GM18873 (cell line): ENCODE results near the gene THEM5.
"Not testable (repeated sequence)": the region's sequence is repeated elsewhere in the genome, so short reads cannot be mapped to it uniquely, and the experiment has no call there.

Source experiments
- ATAC-seq: cut with Tn5 transposase; IDR thresholded peaks from one replicate; pipeline ENCODE4 v1.9.1; 2021; ENCODE audit warnings: mild to moderate bottlenecking, moderate library complexity, moderate number of reproducible peaks; ENCODE audit not compliant: unreplicated experiment, low FRiP score

Gene THEM5, protein sequence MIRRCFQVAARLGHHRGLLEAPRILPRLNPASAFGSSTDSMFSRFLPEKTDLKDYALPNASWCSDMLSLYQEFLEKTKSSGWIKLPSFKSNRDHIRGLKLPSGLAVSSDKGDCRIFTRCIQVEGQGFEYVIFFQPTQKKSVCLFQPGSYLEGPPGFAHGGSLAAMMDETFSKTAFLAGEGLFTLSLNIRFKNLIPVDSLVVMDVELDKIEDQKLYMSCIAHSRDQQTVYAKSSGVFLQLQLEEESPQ

DNA sequence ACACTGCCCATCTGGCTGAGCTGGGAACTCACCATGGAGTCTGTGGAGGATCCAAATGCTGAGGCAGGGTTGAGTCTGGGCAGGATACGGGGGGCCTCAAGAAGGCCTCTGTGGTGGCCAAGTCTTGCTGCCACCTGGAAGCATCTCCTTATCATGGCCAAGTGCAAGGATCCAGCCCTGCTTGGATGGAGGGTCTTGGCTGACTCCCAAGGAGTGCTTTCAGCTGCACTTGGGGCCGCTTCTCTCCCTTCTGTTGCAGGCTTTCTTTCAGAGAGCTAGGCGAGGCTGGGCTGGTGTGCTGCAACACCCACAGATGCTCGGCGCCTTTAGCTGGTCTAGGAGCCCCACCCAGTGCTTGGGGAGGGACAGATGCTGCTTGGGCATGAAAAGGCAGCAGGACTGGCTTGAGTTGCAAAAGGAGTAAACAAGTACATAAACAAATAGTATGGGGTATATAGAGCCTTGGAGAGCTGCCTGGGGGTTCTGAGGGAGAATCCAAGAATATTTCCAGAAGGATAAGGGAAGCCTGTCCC lies at the start of gene THEM5:
Gene THEM5, minus strand, starts transcription at position 302 of the 533 bp plus-strand sequence. Its CDS starts 147 bp downstream, at position 155.
- ATAC-seq, result no peak

DNA sequence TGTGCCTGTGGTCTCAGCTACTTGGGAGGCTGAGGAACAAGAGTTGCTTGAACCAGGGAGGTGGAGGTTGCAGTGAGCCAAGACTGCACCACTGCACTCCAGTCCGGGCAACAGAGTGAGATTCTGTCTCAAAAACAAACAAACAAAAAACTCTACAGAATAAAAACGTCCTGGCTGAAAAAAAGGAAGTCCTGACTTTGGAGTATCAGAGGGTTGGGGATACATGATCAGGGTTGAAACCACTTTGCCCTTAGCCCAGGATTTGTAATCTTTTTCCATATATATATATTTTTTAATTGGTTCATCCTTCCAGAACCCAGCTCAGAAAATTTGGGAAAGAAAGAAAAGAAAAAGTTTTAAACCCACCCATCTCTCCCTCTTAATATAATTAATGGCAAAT lies 49.3 kb upstream of the THEM5 start:
- ATAC-seq, result no peak

DNA sequence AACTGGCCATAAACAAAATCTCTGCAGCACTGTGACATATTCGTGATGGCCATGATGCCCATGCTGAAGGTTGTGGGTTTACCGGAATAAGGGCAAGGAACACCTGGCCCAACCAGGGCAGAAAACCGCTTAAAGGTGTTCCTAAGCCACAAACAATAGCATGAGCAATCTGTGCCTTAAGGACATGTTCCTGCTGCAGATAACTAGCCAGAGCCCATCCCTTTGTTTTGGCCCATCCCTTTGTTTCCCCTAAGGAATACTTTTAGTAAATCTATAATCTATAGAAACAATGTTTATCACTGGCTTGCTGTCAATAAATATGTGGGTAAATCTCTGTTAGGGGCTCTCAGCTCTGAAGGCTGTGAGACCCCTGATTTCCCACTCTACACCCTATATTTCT lies 47.3 kb upstream of the THEM5 start:
- ATAC-seq, result not testable (repeated sequence)

DNA sequence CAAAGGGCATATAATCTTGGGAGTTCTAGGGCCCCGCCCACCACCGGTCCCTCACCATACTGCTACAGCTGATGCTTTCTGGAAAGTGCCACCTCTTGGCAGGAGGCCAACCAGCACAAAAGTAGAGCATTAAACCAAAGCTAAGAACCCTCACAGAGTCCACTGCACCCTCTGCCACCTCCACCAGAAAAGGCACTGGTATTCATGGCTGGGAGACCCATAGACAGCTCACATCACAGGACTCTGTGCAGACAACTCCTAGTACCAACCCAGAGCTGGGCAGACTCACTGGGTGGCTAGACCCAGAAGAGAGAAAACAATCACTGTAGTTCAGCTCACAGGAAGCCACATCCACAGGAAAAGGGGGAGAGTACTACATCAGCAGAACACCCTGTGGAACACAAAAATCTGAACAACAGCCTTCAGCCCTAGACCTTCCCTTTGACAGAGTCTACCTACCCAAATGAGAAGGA lies 45.0 kb upstream of the THEM5 start:
- no peak for ATAC-seq

DNA sequence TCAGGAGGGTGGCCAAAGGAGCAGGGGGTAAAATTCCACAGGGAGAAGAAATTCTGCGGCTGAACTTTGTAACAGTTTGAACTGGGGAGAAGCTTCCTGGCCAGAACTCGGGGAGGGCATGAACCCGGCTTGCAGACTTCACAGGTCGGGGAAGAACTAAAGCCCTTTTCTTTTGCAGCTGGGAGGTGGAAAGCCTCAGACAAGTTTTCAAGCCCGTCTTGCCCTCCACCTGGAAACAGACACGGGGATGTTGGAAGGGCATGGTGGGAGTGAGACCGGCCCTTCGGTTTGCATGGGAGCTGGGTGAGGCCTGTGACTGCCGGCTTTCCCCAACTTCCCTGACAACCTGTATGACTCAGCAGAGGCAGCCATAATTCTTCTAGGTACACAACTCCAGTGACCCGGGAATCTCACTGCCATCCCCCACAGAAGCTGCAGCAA lies 44.5 kb upstream of the THEM5 start:
- ATAC-seq, result no peak

DNA sequence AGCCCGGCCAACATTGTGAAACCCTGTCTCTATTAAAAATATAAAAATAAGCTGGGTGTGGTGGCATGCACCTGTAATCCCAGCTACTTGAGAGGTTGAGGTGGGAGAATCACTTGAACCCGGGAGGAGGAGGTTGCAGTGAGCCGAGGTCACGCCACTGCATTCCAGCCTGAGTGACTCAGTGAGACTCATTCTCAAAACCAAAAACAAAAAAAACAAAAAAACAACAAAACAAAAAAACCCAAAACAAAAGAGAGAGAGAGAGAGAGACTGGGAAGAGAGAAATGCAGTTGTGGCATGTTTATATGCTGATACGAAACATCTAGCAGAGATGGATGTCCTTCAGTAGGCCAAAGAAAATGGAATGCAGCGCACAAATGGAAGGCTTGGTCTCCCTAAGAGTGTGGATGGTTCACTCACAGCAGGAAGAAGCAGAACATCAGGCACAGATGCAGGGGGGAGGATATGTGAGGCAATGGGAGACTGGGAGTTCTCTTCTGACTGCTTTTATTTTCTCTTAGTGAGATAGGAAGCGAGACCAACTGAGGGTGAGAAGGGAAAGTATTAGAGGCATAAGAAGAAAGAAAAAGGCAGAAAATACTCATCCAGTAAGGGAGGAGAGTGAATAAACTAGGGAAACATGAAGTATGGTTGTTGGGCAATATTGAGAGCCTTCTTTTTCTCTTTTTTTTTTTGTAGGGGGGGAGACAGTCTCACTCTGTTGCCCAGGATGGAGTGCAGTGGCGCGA lies 39.8 kb upstream of the THEM5 start:
- ATAC-seq, result no peak

DNA sequence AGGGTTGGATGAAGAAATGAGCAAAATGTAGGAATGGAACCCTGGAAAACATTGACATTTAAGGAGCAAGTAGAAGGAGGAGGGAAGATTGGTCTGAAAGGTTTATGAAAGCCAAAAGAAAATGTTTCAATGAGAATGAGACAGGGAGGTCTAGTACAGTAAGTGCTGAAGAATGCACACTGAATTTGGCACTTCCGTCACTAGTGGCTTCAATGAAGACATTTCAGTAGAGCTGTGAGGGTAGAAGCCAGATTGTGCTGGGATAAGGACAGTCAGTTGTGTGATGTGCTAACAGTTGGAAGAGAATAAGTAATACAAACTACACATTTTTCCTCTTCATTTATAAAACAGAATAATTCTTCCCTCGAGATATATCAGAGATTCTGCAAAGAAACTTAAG lies 38.7 kb upstream of the THEM5 start:
- ATAC-seq, result no peak

DNA sequence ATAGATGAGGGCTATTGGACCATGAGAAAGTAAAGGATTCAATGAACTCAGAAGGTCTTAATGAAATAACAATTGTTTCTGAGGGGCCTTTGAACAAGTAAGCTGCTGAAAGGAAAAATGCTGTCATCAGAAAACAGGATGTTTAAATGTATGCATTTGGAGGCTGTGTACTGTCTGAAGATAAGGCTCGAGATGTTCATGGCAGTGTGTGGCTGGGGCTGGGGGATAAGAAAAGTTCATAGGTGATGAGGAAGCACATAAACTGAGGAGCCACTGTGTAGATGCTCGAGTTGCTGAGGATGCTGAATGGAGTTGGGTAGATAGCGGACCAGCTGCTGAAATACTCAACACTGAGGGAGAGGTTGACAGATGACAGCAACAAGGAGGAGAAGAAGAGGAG lies 38.0 kb upstream of the THEM5 start:
- ATAC-seq, result no peak

DNA sequence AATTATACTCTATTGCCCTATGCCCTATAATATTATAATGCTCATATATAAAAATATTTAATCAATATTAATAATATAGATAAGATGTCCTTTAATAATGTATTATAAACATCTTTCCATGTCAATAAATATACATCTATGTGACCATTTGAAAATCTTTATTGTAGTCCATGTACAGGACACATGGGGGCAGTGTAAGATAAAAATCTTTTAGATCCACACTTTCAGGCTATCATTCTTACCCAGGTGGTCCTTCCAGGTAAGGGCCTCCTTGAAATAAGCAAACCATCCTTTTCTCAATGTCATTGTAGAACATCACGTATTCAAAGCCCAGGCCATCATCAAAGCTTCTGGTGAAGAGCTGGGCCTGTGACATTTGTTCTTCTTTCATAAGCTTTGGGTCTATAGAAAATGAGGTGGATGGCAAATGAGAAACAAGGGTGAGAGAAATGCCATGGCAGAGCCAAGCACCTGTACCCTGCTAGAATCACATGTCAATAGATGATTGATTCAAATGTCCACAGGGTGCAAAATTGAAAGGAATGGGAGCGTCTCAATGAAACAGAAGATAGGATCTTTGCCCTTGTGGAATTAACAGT lies 35.6 kb upstream of the THEM5 start:
- no peak for ATAC-seq

DNA sequence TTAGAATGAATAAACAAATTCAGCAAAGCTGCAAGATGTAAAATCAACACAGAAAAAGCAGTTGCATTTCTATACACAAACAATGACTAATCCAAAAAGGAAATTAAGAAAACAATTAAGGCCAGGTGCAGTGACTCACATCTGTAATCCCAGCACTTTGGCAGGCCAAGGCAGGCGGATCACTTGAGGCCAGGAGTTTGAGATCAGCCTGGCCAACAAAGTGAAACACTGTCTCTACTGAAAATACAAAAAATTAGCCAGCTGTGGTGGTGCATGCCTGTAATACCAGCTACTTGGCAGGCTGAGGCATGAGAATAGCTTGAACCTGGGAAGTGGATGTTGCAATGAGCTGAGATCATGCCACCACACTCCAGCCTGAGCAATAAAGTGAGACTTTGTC lies 33.5 kb upstream of the THEM5 start:
- no peak for ATAC-seq

DNA sequence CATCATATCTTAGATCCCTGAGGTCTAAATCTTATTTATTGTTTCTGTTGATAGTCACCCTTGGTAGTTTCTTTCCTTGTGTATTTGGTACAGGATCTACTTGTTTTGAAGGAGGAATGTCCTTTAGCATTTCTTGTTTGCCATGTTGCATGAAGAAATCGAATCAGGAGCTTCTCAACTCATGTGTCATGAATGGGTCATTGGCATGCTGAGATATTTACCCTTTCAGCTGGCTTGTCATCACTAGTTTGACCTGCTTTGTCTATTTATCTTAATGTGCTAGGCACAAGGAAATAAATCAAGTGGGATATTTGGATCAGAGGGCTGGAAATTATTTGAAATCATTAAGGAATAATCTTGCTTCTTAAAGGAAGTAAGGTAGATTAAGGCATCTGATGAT lies 32.0 kb upstream of the THEM5 start:
- no peak for ATAC-seq

DNA sequence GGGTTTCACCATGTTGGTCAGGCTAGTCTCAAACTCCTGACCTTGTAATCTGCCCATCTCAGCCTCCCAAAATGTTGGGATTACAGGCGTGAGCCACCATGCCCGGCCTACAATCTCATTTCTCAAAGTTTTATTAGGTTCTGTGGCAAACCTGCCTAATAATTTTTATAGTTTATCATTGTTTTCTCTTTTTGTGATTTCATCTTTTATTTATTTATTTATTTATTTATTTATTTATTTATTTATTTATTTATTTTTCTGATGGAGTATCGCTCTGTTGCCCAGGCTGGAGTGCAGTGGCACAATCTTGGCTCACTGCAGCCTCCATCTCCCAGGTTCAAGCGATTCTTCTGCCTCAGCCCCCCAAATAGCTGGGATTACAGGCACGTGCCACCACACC lies 31.4 kb upstream of the THEM5 start:
- ATAC-seq, result not testable (repeated sequence)

DNA sequence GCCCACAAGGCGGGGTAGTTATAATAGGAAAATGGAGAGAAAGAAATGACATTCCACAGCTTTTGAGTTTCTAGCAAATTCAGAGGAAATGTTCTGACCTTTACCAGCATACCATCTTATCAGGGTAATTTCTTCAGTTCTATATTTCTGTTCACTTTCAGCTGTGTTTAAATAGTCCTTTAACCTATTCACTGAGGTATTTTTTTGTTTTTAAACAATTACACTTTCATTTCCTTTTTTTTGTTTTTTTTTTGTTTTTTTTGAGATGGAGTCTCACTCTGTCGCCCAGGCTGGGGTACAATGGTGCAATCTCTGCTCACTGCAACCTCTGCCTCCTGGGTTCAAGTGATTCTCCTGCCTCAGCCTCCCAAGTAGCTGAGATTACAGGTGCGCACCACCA lies 30.9 kb upstream of the THEM5 start:
- ATAC-seq, result not testable (repeated sequence)

DNA sequence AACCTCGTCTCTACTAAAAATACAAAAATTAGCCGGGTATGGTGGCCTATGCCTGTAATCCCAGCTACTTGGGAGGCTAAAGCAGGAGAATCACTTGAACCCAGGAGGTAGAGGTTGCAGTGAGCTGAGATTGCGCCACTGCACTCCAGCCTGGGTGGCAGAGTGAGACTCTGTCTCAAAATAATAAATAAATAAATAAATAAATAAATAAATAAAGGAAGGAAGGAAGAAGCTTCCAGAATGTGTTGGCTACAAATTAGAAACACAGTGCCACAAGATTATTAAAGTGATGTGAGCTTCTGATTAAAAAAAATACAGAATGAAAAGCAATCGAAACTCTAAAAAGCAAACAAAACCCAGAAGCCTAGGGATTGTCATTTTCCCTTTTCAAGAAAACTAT lies 30.4 kb upstream of the THEM5 start:
- not testable (repeated sequence) for ATAC-seq

DNA sequence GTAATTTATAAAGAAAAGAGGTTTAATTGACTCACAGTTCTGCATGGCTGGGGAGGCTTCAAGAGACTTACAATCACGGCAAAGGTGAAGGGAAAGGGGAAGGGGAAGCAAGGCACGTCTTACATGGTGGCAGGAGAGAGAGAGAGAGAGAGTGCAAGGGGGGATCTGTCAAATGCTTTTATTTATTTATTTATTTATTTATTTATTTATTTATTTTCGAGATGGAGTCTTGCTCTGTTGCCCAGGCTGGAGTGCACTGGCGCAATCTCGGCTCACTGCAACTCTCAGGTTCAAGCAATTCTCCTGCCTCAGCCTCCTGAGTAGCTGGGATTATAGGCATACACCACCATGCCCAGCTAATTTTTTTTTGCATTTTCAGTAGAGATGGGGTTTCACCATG lies 29.4 kb upstream of the THEM5 start:
- ATAC-seq, result not testable (repeated sequence)

DNA sequence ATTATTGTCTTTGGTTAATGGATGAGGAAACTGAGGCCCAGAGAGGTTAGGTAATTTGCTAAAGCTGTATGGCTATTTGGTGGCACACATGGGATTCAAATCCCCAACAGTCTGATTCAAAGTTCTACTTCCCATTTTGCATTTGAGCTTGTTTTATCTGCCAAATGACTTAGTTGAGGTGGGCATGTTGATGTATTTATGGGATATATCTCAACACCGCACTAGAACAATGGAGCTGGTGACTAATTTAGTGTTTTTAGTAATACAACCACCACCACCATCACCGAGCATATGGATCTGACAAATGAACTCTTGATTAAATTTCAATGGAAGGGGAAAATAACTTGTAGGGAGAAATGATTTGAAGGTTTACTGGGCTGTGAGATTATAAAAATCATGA lies 29.0 kb upstream of the THEM5 start:
- no peak for ATAC-seq

DNA sequence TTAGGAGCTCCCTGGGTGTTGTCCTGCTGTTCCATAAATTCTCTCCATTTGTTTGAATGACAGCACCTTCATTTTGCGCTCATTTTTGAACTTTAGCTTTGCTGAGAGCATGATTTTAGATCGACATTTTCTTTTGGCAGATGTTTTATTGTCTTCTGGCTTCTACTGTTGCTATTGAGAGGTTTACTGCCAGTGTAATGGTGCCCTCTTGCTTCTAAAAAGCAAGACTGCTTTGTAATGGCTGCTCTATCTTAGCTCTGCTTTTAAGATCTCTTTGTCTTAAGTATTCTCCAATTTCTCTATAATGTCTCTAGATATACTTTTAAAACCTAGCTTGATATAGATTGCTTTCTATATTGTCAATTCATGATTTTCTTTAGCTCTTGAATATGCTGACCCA lies 28.0 kb upstream of the THEM5 start:
- ATAC-seq, result no peak

DNA sequence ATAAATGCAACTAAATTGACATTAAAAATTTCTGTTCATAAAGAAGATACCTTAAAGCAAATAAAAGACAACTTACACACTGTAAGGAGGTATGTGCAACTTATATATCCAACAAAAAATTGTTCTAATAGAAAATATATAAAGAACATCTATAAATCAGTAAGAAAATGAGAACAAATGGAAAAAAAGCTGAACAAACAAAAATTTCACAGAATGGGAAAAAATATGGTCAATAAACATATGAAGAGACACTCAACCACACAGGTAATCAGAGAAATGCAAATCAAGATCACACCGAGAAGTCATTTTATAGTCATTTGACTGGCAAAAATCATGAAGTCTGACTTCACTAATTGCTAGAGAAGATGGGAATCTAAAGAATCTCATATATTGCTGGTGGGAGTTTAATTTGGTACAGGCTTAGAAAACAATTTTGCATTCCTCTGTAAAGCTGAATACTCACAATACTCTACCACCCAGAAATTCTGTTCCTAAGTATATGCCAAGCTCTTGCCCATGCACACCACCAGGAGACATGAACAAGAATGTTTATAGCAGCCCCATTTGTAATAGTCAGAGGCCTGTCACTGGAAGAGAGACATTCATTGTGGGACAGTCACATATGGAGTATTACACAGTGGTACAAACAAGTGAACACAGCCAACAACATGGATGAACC lies 22.0 kb upstream of the THEM5 start:
- no peak for ATAC-seq

DNA sequence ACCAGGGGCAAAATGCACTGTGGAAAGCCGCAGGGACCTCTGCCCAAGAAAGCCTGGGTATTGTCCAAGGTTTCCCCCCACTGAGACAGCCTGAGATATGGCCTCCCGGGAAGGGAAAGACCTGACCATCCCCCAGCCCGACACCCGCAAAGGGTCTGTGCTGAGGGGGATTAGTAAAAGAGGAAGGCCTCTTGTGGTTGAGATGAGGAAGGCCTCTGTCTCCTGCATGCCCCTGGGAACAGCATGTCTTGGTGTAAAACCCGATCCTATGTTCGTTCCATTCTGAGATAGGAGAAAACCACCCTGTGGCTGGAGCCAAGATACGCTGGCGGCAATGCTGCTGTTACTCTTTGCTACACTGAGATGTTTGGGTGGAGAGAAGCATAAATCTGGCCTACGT lies 19.3 kb upstream of the THEM5 start:
- not testable (repeated sequence) for ATAC-seq

DNA sequence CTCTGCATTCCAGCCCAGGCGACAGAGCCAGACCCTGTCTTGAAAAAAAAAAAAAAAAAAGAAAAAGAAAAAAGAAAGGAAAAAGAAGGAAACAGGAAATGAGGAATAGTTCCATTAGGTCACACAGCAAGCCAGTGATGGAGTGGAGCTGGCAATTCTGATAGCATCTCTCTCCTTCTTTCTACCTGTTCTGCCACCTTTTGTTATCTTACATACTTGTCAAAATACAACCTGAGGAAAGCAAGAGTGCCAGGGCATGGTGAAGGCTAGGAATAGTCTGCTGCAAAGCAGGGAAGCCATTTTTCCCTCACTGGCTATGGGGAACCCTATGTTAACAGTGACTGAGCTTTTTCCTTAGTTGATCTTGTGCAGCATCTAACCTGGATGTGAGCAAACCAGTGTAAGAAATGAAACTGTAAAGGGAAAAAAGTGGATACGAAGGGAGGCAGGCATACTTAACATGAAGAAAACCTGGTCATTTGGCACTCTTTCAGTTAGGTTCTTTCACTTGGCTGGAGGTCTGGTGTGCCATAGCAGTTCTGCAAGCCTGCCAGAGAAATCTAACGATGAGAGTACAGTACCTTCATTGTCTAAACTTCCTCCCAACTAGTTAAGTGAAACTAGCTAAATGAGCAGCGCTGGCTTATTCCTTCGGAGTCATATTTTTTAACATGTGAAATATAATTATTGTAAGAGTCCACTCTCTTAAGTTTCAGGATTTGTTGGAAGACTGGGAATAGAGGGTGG lies 17.9 kb upstream of the THEM5 start:
- ATAC-seq, result no peak
